H9 (cell line): ENCODE measurements around the gene PIGX. TPM values are rescaled to one million over a fixed set of nuclear protein-coding genes. Genes with fewer than 3 reads are reported as not detected.

Experiments
- DNase-seq: peaks from one replicate; pipeline ENCODE4 v3.0.0-alpha.2; 2017
- H2AFZ ChIP-seq: one replicate; pipeline ENCODE4 v1.6.1; 2013; ENCODE audit warnings: mild to moderate bottlenecking, low read length, control low read depth, moderate library complexity
- H2AK5ac ChIP-seq: 2 replicates; pipeline ENCODE4 v1.6.1; 2013; ENCODE audit warnings: low read length, control low read depth, mixed read lengths; ENCODE audit not compliant: insufficient read length
- H2BK120ac ChIP-seq: one replicate; pipeline ENCODE4 v1.6.1; 2013; ENCODE audit warnings: low read depth, mild to moderate bottlenecking, low read length, control low read depth, inconsistent platforms; ENCODE audit not compliant: poor library complexity, severe bottlenecking
- H2BK12ac ChIP-seq: 2 replicates; pipeline ENCODE4 v1.6.1; 2013; ENCODE audit warnings: low read length, control low read depth, mixed read lengths, low read depth; ENCODE audit not compliant: insufficient read length
- H2BK15ac ChIP-seq: 2 replicates; pipeline ENCODE4 v1.6.1; 2013; ENCODE audit warnings: low read depth, low read length, control low read depth
- H2BK20ac ChIP-seq: one replicate; pipeline ENCODE4 v1.6.1; 2013; ENCODE audit warnings: low read depth, mild to moderate bottlenecking, low read length, control low read depth, inconsistent platforms; ENCODE audit not compliant: poor library complexity, severe bottlenecking
- H2BK5ac ChIP-seq: 2 replicates; pipeline ENCODE4 v1.6.1; 2013; ENCODE audit warnings: low read length, control low read depth, mixed read lengths; ENCODE audit not compliant: insufficient read length
- H3K14ac ChIP-seq: 2 replicates; pipeline ENCODE4 v1.6.1; 2013; ENCODE audit warnings: low read length, control low read depth; ENCODE audit not compliant: insufficient read depth
- H3K18ac ChIP-seq: 2 replicates; pipeline ENCODE4 v1.6.1; 2013; ENCODE audit warnings: low read depth, mild to moderate bottlenecking, mixed read lengths, low read length, control low read depth; ENCODE audit not compliant: insufficient read length
- H3K23ac ChIP-seq: 2 replicates; pipeline ENCODE4 v1.6.1; 2013; ENCODE audit warnings: low read length, control low read depth, mixed read lengths, low read depth; ENCODE audit not compliant: insufficient read length
- H3K23me2 ChIP-seq: 2 replicates; pipeline ENCODE4 v1.6.1; 2013; ENCODE audit warnings: low read depth, mild to moderate bottlenecking, mixed read lengths, low read length, control low read depth; ENCODE audit not compliant: insufficient read length, poor library complexity, severe bottlenecking
- H3K27ac ChIP-seq: 2 replicates; pipeline ENCODE4 v1.5.1; 2013; ENCODE audit warnings: low read length, control low read depth, mixed read lengths, low read depth; ENCODE audit not compliant: insufficient read length
- H3K27me3 ChIP-seq: 2 replicates; pipeline ENCODE4 v1.6.1; 2013; ENCODE audit warnings: low read length, control low read depth, inconsistent platforms; ENCODE audit not compliant: insufficient read depth
- H3K4ac ChIP-seq: 2 replicates; pipeline ENCODE4 v1.6.1; 2013; ENCODE audit warnings: low read depth, mild to moderate bottlenecking, control low read depth, inconsistent platforms, low read length, moderate library complexity
- H3K4me1 ChIP-seq: 2 replicates; pipeline ENCODE4 v1.6.1; 2013; ENCODE audit warnings: low read length, control low read depth, inconsistent platforms; ENCODE audit not compliant: insufficient read depth
- H3K4me2 ChIP-seq: 2 replicates; pipeline ENCODE4 v1.6.1; 2013; ENCODE audit warnings: low read length, control low read depth, mixed read lengths; ENCODE audit not compliant: insufficient read length, insufficient read depth
- H3K56ac ChIP-seq: 2 replicates; pipeline ENCODE4 v1.6.1; 2013; ENCODE audit warnings: low read depth, mild to moderate bottlenecking, mixed read lengths, low read length, control low read depth; ENCODE audit not compliant: insufficient read length
- H3K79me1 ChIP-seq: 2 replicates; pipeline ENCODE4 v1.6.1; 2013; ENCODE audit warnings: low read depth, mild to moderate bottlenecking, moderate library complexity, low read length, control low read depth, inconsistent platforms; ENCODE audit not compliant: insufficient read depth, poor library complexity, severe bottlenecking
- H3K79me2 ChIP-seq: 2 replicates; pipeline ENCODE4 v1.6.1; 2013; ENCODE audit warnings: low read length, control low read depth, inconsistent platforms; ENCODE audit not compliant: insufficient read depth
- H3K9ac ChIP-seq: 2 replicates; pipeline ENCODE4 v1.6.1; 2013; ENCODE audit warnings: low read length, control low read depth, mixed read lengths; ENCODE audit not compliant: insufficient read length; ENCODE audit errors: extremely low read depth
- H3K9me3 ChIP-seq: one replicate; pipeline ENCODE4 v1.6.1; 2013; ENCODE audit warnings: low read depth, low read length, inconsistent platforms; ENCODE audit not compliant: control insufficient read depth
- H3T11ph ChIP-seq: one replicate; pipeline ENCODE4 v1.6.1; 2013; ENCODE audit warnings: mild to moderate bottlenecking, low read length, control low read depth, inconsistent platforms
- H4K20me1 ChIP-seq: one replicate; pipeline ENCODE4 v1.6.1; 2013; ENCODE audit not compliant: control insufficient read depth, insufficient read length, insufficient read depth
- H4K5ac ChIP-seq: 2 replicates; pipeline ENCODE4 v1.6.1; 2013; ENCODE audit warnings: low read depth, mild to moderate bottlenecking, mixed read lengths, low read length, control low read depth; ENCODE audit not compliant: insufficient read length
- H4K8ac ChIP-seq: replicated peaks from 2 replicates; pipeline ENCODE4 v1.6.1; 2013; ENCODE audit warnings: low read length, control low read depth, mixed read lengths, low read depth; ENCODE audit not compliant: insufficient read length
- H4K91ac ChIP-seq: 2 replicates; pipeline ENCODE4 v1.6.1; 2013; ENCODE audit warnings: low read depth, mild to moderate bottlenecking, moderate library complexity, mixed read lengths, low read length, control low read depth; ENCODE audit not compliant: insufficient read length
- H3K27ac Mint-ChIP-seq, 3 experiments: 2 replicates in 2 of 3; 3 replicates in 1 of 3; pipeline ENCODE4 v1.8.0; 2020 to 2021; ENCODE audit warnings: mixed read lengths in 3 of 3, mild to moderate bottlenecking in 1 of 3, moderate library complexity in 1 of 3
- H3K27me3 Mint-ChIP-seq: 2 replicates; pipeline ENCODE4 v1.8.0; 2021; ENCODE audit warnings: low read depth, mild to moderate bottlenecking, moderate library complexity, mixed read lengths
- H3K36me3 Mint-ChIP-seq, 3 experiments: 2 replicates in 2 of 3; 3 replicates in 1 of 3; pipeline ENCODE4 v1.8.0; 2020 to 2021; ENCODE audit warnings: low read depth in 3 of 3, mixed read lengths in 3 of 3; ENCODE audit not compliant: insufficient read depth in 1 of 3
- H3K4me1 Mint-ChIP-seq, 2 experiments: 2 replicates each; pipeline ENCODE4 v1.8.0; 2020; ENCODE audit warnings: mixed read lengths in 2 of 2
- H3K4me3 Mint-ChIP-seq, 2 experiments: 2 replicates in 1 of 2; 3 replicates in 1 of 2; pipeline ENCODE4 v1.8.0; 2020 to 2021; ENCODE audit warnings: mild to moderate bottlenecking in 2 of 2, mixed read lengths in 2 of 2, moderate library complexity in 1 of 2
- H3K9me3 Mint-ChIP-seq, 2 experiments: 2 replicates in 1 of 2; 3 replicates in 1 of 2; pipeline ENCODE4 v1.8.0; 2020; ENCODE audit warnings: mild to moderate bottlenecking in 2 of 2, mixed read lengths in 2 of 2, moderate library complexity in 1 of 2
- CTCF ChIP-seq: fragments of 200-600 bp; sonication (generic); conservative IDR thresholded peaks from 3 replicates; pipeline ENCODE4 v1.8.0; 2021; ENCODE audit warnings: antibody characterized with exemption, mild to moderate bottlenecking
- WGBS: extraction: QIAGEN DNeasy Blood & Tissue Kit; methylation state at CpG from one replicate; pipeline ENCODE4 v1.1.7; 2013; ENCODE audit warnings: missing lambda C conversion rate, low lambda C conversion rate, mixed read lengths; ENCODE audit not compliant: insufficient read length; ENCODE audit errors: extremely low coverage; 5-methylcytosine and 5-hydroxymethylcytosine counted together
- total RNA-seq: library from RNA; stranded (reverse); gene quantifications from 2 replicates; pipeline ENCODE4 v1.2.1, GENCODE V29; 2021

PIGX gene
- total RNA-seq, 1 experiment from 2014 or later, result 20.0 TPM

- Histone ChIP-seq H2BK5ac (no peak overlapping the region), H2BK15ac (no peak overlapping the region), H3T11ph (no peak overlapping the region), H3K18ac (peak overlapping the region; percentile 71), H3K56ac (no peak overlapping the region), H2BK20ac (no peak overlapping the region), H3K79me2 (no peaks in the 10 kb centered on the region), H4K91ac (no peak overlapping the region), H3K4ac (no peak overlapping the region), H3K79me1 (no peaks in the 10 kb centered on the region), H3K23ac (no peak overlapping the region), H3K27ac (no peak overlapping the region), H2BK120ac (no peak overlapping the region), H3K9me3 (no peaks in the 10 kb centered on the region), H3K27me3 (no peaks in the 10 kb centered on the region), H3K4me1 (no peaks in the 10 kb centered on the region; the same call in 1 of the 2 replicates), H2BK12ac (no peak overlapping the region), H2AK5ac (no peak overlapping the region), H4K20me1 (no peaks in the 10 kb centered on the region), H3K14ac (peak overlapping the region; percentile 83; the same call in 1 of the 2 replicates), H4K5ac (no peak overlapping the region), H3K4me2 (no peak overlapping the region), H4K8ac (no peak overlapping the region), H2AFZ (peak overlapping the region; percentile 96), H3K9ac (no peak overlapping the region), H3K23me2 (no peaks in the 10 kb centered on the region)
- peak; percentile 57 for DNase-seq
- H3K9me3 Mint-ChIP-seq, result no peaks in the 10 kb centered on the region; a peak in 1 of 5 replicates
- H3K36me3 Mint-ChIP-seq, result peaks cover 0 to 6% (median 0%) of the 10 kb centered on the region in 3 experiments; a peak in 2 of 7 replicates
- peak overlapping the region; percentile 15 to 70 (median 49); a peak in 5 of 7 replicates for H3K27ac Mint-ChIP-seq
- peaks cover 25 to 35% of the 10 kb centered on the region in 2 experiments for H3K4me1 Mint-ChIP-seq
- no peak overlapping the region for H3K4me3 Mint-ChIP-seq
- no peaks in the 10 kb centered on the region for H3K27me3 Mint-ChIP-seq
- TF ChIP-seq CTCF, result peak; percentile 95
- no CpG with 5 or more reads among the region's 24 CpGs for WGBS
These were observed 27.4 kb upstream of the PIGX start for GRCh38 chr3:196684548-196685407.
